Liver (tissue), 3 donors: Measurements from ENCODE around the gene NARF.

ENCODE experiments used
- ATF3 ChIP-seq: IDR thresholded peaks from 2 replicates; pipeline ENCODE4 v1.6.1; 2016; ENCODE audit warnings: antibody characterized with exemption
- CTCF ChIP-seq: fragments of 150-350 bp; IDR thresholded peaks from 2 replicates; pipeline ENCODE4 v1.5.1; 2017; ENCODE audit warnings: improper control_type of control experiment, low read depth, low read length; ENCODE audit not compliant: missing input control
- JUND ChIP-seq, 2 donors: IDR thresholded peaks; 2 replicates each; pipeline ENCODE4 v1.6.1; 2016; ENCODE audit warnings: antibody characterized with exemption in 2 of 2
- MAX ChIP-seq: IDR thresholded peaks from 2 replicates; pipeline ENCODE4 v1.6.1; 2016; ENCODE audit warnings: antibody characterized with exemption
- NR2F2 ChIP-seq: IDR thresholded peaks from 2 replicates; pipeline ENCODE4 v1.6.1; 2016; ENCODE audit warnings: antibody characterized with exemption
- RAD21 ChIP-seq, 2 donors: IDR thresholded peaks; 2 replicates each; pipeline ENCODE4 v1.6.1; 2016; ENCODE audit warnings: antibody characterized with exemption in 2 of 2, mild to moderate bottlenecking in 2 of 2
- REST ChIP-seq: IDR thresholded peaks from 2 replicates; pipeline ENCODE4 v1.6.1; 2016; ENCODE audit warnings: antibody characterized with exemption, mild to moderate bottlenecking
- TAF1 ChIP-seq: conservative IDR thresholded peaks from 2 replicates; pipeline ENCODE4 v1.6.1; 2016; ENCODE audit warnings: antibody characterized with exemption, mild to moderate bottlenecking
- donor health status: healthy.
- donor health status: healthy.

GRCh38 chr17:82416264-82416663 lies 42.3 kb upstream of the NARF start:
- TF ChIP-seq CTCF (no peak), ATF3 (no peak), JUND (IDR thresholded peaks at IDR 0.05) (no peak), NR2F2 (no peak), RAD21 (IDR thresholded peaks at IDR 0.05) (no peak), TAF1 (no peak), MAX (no peak), REST (no peak)
